ENCODE data around the gene CCDC200.
"Not testable (repeated sequence)": the region's sequence is repeated elsewhere in the genome, so short reads cannot be mapped to it uniquely, and the experiment has no call there.

The CCDC200 gene

GRCh38 chr17:43199633-43200032, 28.8 kb downstream of the CCDC200 start:
- TF ChIP-seq CTCF (IDR thresholded peaks at IDR 0.05; ENCODE audit: low read depth, low read length): no peak
- TF ChIP-seq EZH2phosphoT487 (IDR thresholded peaks at IDR 0.05; ENCODE audit: low read depth): no peak
- Histone ChIP-seq H3K36me3 (replicated peaks; ENCODE audit: low read depth, low read length) (peaks cover 40% of the 10 kb centered on the region), H3K27me3 (ENCODE audit: low read depth, low read length) (no peaks in the 10 kb centered on the region), H3K79me2 (ENCODE audit: low read length) (no peaks in the 10 kb centered on the region), H4K20me1 (ENCODE audit: insufficient read depth, low read length) (no peaks in the 10 kb centered on the region), H3K27ac (ENCODE audit: low read length) (no peak overlapping the region), H2AFZ (ENCODE audit: low read depth, low read length) (no peak overlapping the region), H3K9me3 (ENCODE audit: insufficient read depth, low read length) (no peaks in the 10 kb centered on the region), H3K4me2 (ENCODE audit: low read length) (no peak overlapping the region), H3K9ac (ENCODE audit: low read length) (no peak overlapping the region), H3K4me1 (ENCODE audit: low read length) (no peaks in the 10 kb centered on the region), H3K4me3 (ENCODE audit: low read length) (no peak overlapping the region)

- Histone ChIP-seq H3K9me3 (ENCODE audit: insufficient read depth, low read length) (no peaks in the 10 kb centered on the region), H3K36me3 (replicated peaks; ENCODE audit: low read depth, low read length) (peaks cover 52% of the 10 kb centered on the region), H3K27ac (ENCODE audit: low read length) (no peak overlapping the region), H3K4me3 (ENCODE audit: low read length) (no peak overlapping the region), H3K4me2 (ENCODE audit: low read length) (no peak overlapping the region), H3K4me1 (ENCODE audit: low read length) (no peaks in the 10 kb centered on the region), H4K20me1 (ENCODE audit: insufficient read depth, low read length) (no peaks in the 10 kb centered on the region), H3K27me3 (ENCODE audit: low read depth, low read length) (no peaks in the 10 kb centered on the region), H3K79me2 (ENCODE audit: low read length) (no peaks in the 10 kb centered on the region), H3K9ac (ENCODE audit: low read length) (no peak overlapping the region), H2AFZ (ENCODE audit: low read depth, low read length) (no peak overlapping the region)
- TF ChIP-seq EZH2phosphoT487 (IDR thresholded peaks at IDR 0.05; ENCODE audit: low read depth) (no peak), CTCF (IDR thresholded peaks at IDR 0.05; ENCODE audit: low read depth, low read length) (no peak)
Observed at GRCh38 chr17:43193251-43193650, 35.2 kb downstream of the CCDC200 start.

GRCh38 chr17:43186656-43187055, 41.8 kb downstream of the CCDC200 start:
- H4K20me1 ChIP-seq (ENCODE audit: insufficient read depth, low read length); H3K4me3 ChIP-seq (ENCODE audit: low read length); H3K9me3 ChIP-seq (ENCODE audit: insufficient read depth, low read length); H3K4me1 ChIP-seq (ENCODE audit: low read length); H3K27ac ChIP-seq (ENCODE audit: low read length); H3K27me3 ChIP-seq (ENCODE audit: low read depth, low read length); H3K79me2 ChIP-seq (ENCODE audit: low read length); H3K4me2 ChIP-seq (ENCODE audit: low read length); H2AFZ ChIP-seq (ENCODE audit: low read depth, low read length); H3K9ac ChIP-seq (ENCODE audit: low read length): not testable (repeated sequence)
- peaks cover 18% of the 10 kb centered on the region for H3K36me3 ChIP-seq (replicated peaks; ENCODE audit: low read depth, low read length)

- H2AFZ ChIP-seq (ENCODE audit: low read depth, low read length): no peak overlapping the region
- no peak overlapping the region for H3K4me3 ChIP-seq (ENCODE audit: low read length)
- no peaks in the 10 kb centered on the region for H4K20me1 ChIP-seq (ENCODE audit: insufficient read depth, low read length)
- H3K4me1 ChIP-seq (ENCODE audit: low read length): no peaks in the 10 kb centered on the region
- peaks cover 6% of the 10 kb centered on the region for H3K36me3 ChIP-seq (replicated peaks; ENCODE audit: low read depth, low read length)
- H3K27me3 ChIP-seq (ENCODE audit: low read depth, low read length): no peaks in the 10 kb centered on the region
- no peaks in the 10 kb centered on the region for H3K79me2 ChIP-seq (ENCODE audit: low read length)
- no peak overlapping the region for H3K27ac ChIP-seq (ENCODE audit: low read length)
- H3K9ac ChIP-seq (ENCODE audit: low read length): no peak overlapping the region
- no peaks in the 10 kb centered on the region for H3K9me3 ChIP-seq (ENCODE audit: insufficient read depth, low read length)
- TF ChIP-seq EZH2phosphoT487 (IDR thresholded peaks at IDR 0.05; ENCODE audit: low read depth) (no peak), CTCF (IDR thresholded peaks at IDR 0.05; ENCODE audit: low read depth, low read length) (no peak)
- no peak overlapping the region for H3K4me2 ChIP-seq (ENCODE audit: low read length)
Observed at GRCh38 chr17:43183921-43184320, 44.5 kb downstream of the CCDC200 start.

- peaks cover 10% of the 10 kb centered on the region for H3K36me3 ChIP-seq (replicated peaks; ENCODE audit: low read depth, low read length)
- no peak overlapping the region for H3K4me3 ChIP-seq (ENCODE audit: low read length)
- H2AFZ ChIP-seq (ENCODE audit: low read depth, low read length): no peak overlapping the region
- H3K4me2 ChIP-seq (ENCODE audit: low read length): no peak overlapping the region
- H3K9me3 ChIP-seq (ENCODE audit: insufficient read depth, low read length): no peaks in the 10 kb centered on the region
- peaks cover 10% of the 10 kb centered on the region for H3K4me1 ChIP-seq (ENCODE audit: low read length)
- H3K27me3 ChIP-seq (ENCODE audit: low read depth, low read length): no peaks in the 10 kb centered on the region
- no peak overlapping the region for H3K9ac ChIP-seq (ENCODE audit: low read length)
- no peak overlapping the region for H3K27ac ChIP-seq (ENCODE audit: low read length)
- H3K79me2 ChIP-seq (ENCODE audit: low read length): peaks cover 13% of the 10 kb centered on the region
- no peak for TF ChIP-seq CTCF (IDR thresholded peaks at IDR 0.05; ENCODE audit: low read depth, low read length)
- TF ChIP-seq EZH2phosphoT487 (IDR thresholded peaks at IDR 0.05; ENCODE audit: low read depth): no peak
- H4K20me1 ChIP-seq (ENCODE audit: insufficient read depth, low read length): no peaks in the 10 kb centered on the region
Observed at GRCh38 chr17:43176119-43176570, 52.3 kb downstream of the CCDC200 start.
